ENCODE data around the gene FANCG.

Gene FANCG

DNA sequence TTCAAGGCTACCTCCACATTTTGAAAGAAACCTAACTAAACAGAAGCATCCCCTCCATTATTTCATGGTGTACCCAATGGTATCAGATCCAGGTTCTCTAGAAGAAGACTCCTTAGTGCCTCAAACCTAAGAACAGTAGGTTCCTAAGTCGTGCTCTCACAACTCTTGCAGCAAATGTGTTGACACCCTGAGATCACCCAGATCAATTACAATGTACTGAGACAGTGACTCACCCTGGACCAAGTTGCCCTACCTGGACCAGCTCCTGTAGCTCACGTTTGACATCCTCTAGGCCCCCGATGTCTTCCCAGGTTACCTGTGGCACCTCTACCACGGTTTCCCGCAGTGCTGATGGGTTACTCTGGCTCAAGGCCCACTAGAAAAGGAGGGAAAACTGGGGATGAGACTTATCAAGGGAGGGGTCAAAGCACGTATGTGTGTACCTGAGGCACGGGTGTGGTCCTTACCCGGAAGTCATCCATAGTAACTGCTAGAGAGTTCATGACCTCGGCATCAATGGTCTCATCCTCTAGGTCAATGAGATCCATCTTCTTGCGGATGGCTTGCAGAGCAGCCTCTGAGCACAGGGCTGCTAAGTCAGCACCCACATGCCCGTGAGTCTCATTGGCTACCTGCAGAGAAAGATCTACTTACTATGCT lies 19.1 kb downstream of the FANCG start:
- no peak for DNase-seq (ENCODE audit: low read depth in 2 of 2)

DNA sequence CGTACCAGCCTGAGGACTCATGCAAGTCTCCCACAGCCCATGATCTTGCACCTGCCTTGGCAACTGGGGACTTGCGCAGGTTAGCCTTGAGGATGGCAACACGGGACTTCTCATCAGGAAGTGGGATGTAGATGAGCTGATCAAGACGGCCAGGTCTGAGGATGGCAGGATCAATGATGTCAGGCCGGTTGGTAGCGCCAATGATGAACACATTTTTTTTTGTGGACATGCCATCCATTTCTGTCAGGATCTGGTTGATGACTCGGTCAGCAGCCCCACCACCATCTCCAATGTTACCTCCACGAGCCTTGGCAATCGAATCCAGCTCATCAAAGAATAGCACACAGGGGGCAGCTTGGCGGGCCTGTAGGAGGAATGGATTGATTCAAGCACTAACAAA lies 20.3 kb downstream of the FANCG start:
- DNase-seq (ENCODE audit: low read depth in 2 of 2): no peak

- DNase-seq (ENCODE audit: low read depth in 2 of 2): no peak
Measured at GRCh38 chr9:35057271-35057620, 22.5 kb downstream of the FANCG start.

GRCh38 chr9:35056571-35057270 lies 23.0 kb downstream of the FANCG start:
- DNase-seq (ENCODE audit: low read depth in 2 of 2): no peak

DNA sequence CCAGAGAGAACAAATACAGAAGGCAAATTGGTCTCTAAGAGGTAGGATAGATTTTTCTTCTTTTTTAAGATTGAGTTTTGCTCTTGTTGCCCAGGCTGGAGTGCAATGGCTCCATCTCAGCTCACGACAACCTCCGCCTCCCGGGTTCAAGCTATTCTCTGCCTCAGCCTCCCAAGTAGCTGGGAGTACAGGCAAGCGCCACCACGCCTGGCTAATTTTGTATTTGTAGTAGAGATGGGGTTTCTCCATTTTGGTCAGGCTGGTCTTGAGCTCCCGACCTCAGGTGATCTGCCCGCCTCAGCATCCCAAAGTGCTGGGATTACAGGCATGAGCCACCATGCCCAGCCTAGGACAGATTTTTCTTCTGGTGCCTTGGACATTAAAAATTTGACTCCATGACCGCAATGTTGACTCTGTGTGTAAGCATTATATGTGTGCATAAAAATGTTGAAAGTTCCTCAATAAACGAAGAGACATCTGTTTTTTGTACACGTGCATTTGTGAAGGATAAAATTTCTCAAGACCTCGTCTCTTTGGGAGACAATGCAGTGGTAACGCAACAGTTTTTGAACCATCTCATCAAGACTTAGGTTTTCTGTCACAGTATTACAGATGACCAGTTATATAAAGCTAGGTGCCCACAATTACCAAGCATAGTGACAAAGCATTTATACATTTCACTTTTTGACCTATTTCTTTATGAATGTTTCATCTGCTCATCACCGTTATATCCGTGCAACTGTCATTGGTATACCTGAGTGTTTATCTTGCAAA lies 24.7 kb downstream of the FANCG start:
- DNase-seq (ENCODE audit: low read depth in 2 of 2): no peak

GRCh38 chr9:35054185-35054835 lies 25.4 kb downstream of the FANCG start:
- DNase-seq (ENCODE audit: low read depth in 2 of 2): no peak

- peak in 1 of 2 donors; percentile 22 for DNase-seq (ENCODE audit: low read depth in 2 of 2)
Measured at GRCh38 chr9:35051069-35051967, 28.4 kb downstream of the FANCG start.

DNA sequence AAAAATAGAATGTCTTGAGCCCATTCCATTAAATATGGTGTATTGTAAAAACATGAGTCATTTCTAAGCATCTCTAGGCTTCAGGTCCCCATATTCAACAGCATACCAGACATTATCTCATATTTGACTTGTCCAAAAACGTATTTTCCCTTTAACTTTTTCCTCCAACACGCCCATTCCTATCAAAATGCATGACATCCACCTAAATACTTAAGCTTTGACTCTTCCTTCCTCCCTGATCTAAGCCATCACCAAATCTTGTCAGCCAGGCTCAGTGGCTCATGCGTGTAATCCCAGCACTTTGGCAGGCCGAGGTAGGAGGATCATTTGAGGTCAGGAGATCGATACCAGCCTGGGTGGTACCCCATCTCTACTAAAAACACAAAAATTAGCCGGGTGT lies 31.2 kb downstream of the FANCG start:
- DNase-seq (ENCODE audit: low read depth in 2 of 2): no peak

DNA sequence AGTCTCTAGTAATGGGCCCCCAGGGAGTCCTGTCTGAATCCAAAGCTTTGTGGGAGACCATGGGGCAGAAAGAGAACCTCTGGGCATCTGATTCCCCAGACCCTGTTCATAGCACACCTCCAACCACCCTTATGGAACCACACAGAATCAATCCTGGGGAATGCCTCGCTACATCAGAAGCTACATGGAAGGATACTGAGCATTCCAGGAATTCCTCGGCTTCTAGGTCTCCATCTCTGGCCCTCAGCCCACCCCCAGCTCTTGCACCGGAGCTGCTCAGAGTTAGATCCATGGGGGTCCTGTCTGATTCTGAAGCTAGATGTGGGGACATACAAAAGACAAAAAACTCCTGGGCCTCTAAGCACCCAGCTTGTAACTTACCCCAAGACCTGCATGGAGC lies 35.7 kb downstream of the FANCG start:
- DNase-seq (ENCODE audit: low read depth in 2 of 2): no peak

GRCh38 chr9:35042891-35043545 lies 36.7 kb downstream of the FANCG start:
- DNase-seq (ENCODE audit: low read depth in 2 of 2): no peak

DNA sequence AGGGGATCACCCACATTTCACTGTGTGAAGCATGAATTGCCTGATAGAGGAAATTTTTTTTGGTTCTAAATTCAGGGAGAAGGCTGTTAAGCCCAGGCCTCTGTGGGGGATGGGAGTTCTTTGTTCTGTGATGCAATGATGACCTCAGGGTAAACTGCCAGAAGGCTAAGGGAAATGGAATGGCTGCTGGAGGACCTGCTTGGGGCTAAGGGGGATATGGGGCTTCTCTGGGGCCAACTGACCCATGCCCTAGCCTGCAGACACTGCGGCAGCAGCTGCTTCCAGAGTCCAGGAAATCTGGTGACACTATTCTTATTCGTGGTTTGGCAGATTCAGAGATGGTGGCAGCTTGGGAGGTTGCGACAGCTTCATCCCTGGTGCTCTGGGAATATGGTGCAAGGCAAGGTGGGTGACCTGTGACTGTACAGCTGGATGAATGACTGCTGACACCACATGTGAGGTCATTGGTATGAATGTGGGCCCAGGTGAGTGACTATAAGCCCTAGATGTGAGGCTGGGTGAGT lies 37.6 kb downstream of the FANCG start:
- no peak for DNase-seq (ENCODE audit: low read depth in 2 of 2)

- peak in 1 of 2 donors; percentile 10 for DNase-seq (ENCODE audit: low read depth in 2 of 2)
Measured at GRCh38 chr9:35035851-35036701, 43.7 kb downstream of the FANCG start.

DNA sequence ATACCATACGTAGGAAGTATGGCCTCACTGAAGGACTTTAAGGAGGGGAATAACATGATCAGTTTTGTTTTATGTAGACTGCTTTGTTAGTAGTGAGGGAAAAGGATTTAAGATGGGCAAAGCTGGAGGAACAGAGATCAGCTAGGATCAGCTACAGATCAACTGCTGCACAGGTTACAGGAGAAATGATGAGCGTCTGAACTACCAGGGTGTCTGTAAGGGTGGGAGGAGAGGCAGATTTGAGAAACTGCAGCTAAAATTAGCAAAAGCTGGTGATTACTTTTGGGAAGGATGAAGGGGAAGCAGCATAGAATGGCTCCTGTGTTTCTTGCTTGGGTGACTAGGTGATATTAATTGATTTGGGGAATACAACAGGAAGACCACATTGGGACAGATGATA lies 46.6 kb downstream of the FANCG start:
- no peak for DNase-seq (ENCODE audit: low read depth in 2 of 2)

DNA sequence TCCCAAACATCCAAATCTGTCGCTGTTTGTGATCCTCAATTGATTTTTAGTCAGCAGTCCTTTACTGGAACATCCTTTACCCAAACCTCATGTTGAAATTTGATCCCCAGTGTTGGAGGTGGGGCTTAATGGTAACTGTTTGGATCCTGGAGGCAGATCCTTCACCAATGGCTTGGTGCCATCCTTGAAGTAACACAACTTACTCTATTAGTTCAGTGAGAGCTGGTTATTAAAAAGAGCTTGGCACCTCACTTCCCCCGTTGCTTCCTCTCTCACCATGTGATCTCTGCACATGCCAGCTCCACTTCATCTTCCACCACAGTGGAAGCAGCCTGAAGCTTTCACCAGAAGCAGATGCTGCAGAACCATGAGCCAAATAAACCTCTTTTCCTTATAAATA lies 49.9 kb downstream of the FANCG start:
- DNase-seq (ENCODE audit: low read depth in 2 of 2): no peak

DNA sequence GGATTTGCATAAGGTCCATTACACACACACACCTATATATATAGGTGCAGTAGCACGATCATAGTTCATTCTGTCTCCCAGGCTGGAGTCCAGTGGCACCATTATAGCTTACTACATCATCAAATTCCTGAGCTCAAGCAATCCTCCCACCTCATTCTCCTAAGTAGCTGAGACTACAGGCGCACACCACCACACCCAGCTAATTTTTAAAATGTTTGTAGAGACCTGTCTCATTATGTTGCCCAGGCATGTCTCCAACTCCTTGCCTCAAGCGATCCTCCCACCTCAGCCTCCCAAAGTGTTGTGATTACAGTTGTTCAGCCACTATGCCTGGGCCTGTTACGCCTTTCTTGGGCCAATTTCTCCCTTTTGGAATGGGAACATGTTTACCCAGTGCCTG lies 50.5 kb downstream of the FANCG start:
- no peak for DNase-seq (ENCODE audit: low read depth in 2 of 2)

- no peak for DNase-seq (ENCODE audit: low read depth in 2 of 2)
Measured at GRCh38 chr9:35028341-35028740, 51.4 kb downstream of the FANCG start.

DNA sequence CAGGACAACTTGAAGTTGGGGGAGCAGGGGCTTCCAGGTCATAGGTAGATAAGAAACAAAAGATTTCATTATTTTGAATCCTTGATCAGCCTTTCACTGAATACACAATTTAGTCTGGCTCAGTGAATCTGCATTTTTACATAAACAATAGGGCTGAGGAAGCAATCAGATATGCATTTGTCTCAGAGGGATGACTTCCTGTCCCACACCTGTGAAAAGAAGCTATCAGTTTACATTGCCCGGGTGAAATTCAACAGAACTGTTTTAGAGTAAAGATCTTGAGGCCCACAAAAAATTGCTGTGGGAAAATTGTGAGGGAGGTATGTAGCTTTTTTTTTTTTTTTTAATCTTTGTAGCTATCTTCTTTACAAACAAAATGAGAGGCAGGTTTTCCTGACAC lies 51.9 kb downstream of the FANCG start:
- no peak for DNase-seq (ENCODE audit: low read depth in 2 of 2)

GRCh38 chr9:35027374-35027773 lies 52.4 kb downstream of the FANCG start:
- no peak for DNase-seq (ENCODE audit: low read depth in 2 of 2)

- no peak for DNase-seq (ENCODE audit: low read depth in 2 of 2)
Measured at GRCh38 chr9:35026671-35027070, 53.1 kb downstream of the FANCG start.

All from stimulated activated CD8-positive, alpha-beta memory T cell treated with anti-CD3 and anti-CD28 coated beads, Interleukin-15, amount 100 ng/mL, for 4 hours (primary cell).